Measurements from ENCODE around the gene UTP18. TPM values are rescaled to one million over a fixed set of nuclear protein-coding genes. Genes with fewer than 3 reads are reported as not detected.

UTP18 gene
- total and polyA plus RNA-seq, 2 of the 13 experiments (the other 11 are each of a cell fraction or from before 2014, with no cell fraction given): 35.2 to 104 TPM

DNA sequence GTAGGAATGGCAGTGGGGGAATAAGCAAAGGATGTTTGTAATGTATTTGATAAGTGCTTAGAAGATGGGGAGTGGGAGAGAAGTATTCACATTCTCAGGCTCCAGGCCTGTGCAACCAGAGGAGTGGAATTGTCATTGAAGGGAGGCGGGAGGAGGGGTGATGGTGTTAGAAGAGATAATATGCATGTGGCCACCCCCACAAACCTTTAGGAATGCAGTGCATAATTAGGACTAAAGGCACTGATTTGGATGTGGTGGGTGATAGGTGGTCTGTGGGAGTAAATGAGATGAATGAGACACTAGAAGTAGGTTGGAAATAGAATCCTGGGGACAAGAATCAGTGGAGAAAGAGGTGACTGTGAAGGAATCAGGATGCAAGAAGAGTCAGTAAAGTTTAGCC is 27.1 kb downstream of the UTP18 start:
- Histone ChIP-seq H3K27me3 (ENCODE audit: control insufficient read depth in 1 of 2, insufficient read depth in 2 of 2, low read length in 2 of 2) (no peaks in the 10 kb centered on the region), H3K4me1 (ENCODE audit: insufficient read depth, low read length) (no peaks in the 10 kb centered on the region), H3K79me2 (ENCODE audit: insufficient read depth, low read length) (no peaks in the 10 kb centered on the region), H3K36me3 (replicated peaks in 1 of 2; ENCODE audit: control insufficient read depth in 1 of 2, insufficient read depth in 2 of 2, low read length in 2 of 2) (peaks cover 25 to 82% of the 10 kb centered on the region in 2 experiments), H3K9me3 (ENCODE audit: low read length) (no peaks in the 10 kb centered on the region), H2AFZ (ENCODE audit: low read length) (no peak overlapping the region), H3K9ac (ENCODE audit: insufficient read depth, low read depth, low read length) (no peak overlapping the region), H4K20me1 (ENCODE audit: insufficient read depth, low read length) (no peaks in the 10 kb centered on the region), H3K27ac (ENCODE audit: extremely low read length, insufficient read depth, low read length) (no peak overlapping the region), H3K4me2 (ENCODE audit: low read depth, low read length) (no peak overlapping the region), H3K4me3 (replicated peaks in 1 of 3; ENCODE audit: insufficient read depth in 1 of 3, low read depth in 2 of 3, low read length in 3 of 3) (no peak overlapping the region)
- ChIA-PET POLR2A (no interaction called here), CTCF (ENCODE audit: low intra/inter-chr PET ratio, low total read pairs) (no interaction called here)
- no peak for TF ChIP-seq CBX5 (CRISPR knock-in tag; IDR thresholded peaks at IDR 0.05; ENCODE audit: borderline replicate concordance)
- no peak for TF ChIP-seq ZNF570 (CRISPR knock-in tag; IDR thresholded peaks at IDR 0.05; ENCODE audit: borderline replicate concordance)
- TF ChIP-seq ZMAT3 (CRISPR knock-in tag; conservative IDR thresholded peaks at IDR 0.05): no peak
- TF ChIP-seq ZNF530 (CRISPR knock-in tag; IDR thresholded peaks at IDR 0.05; ENCODE audit: low read depth): no peak
- TF ChIP-seq MAFG (CRISPR knock-in tag; IDR thresholded peaks at IDR 0.05): no peak
- no peak for TF ChIP-seq ZNF431 (CRISPR knock-in tag; IDR thresholded peaks at IDR 0.05; ENCODE audit: borderline replicate concordance, low read depth)
- TF ChIP-seq PATZ1 (CRISPR knock-in tag; IDR thresholded peaks at IDR 0.05): no peak
- TF ChIP-seq FIP1L1 (IDR thresholded peaks at IDR 0.05; ENCODE audit: borderline replicate concordance, insufficient read depth, low read depth, low read length): no peak
- TF ChIP-seq NR2F1 (CRISPR knock-in tag; IDR thresholded peaks at IDR 0.05): no peak
- no peak for TF ChIP-seq ZNF546 (CRISPR knock-in tag; conservative IDR thresholded peaks at IDR 0.05)
- no peak for TF ChIP-seq PHF5A (CRISPR knock-in tag; IDR thresholded peaks at IDR 0.05; ENCODE audit: low read depth, unreplicated experiment)
- no peak for TF ChIP-seq TRIM24 (CRISPR knock-in tag; IDR thresholded peaks at IDR 0.05)
- no peak for TF ChIP-seq FOXP1 (IDR thresholded peaks at IDR 0.05)
- TF ChIP-seq FOXP1 (CRISPR knock-in tag; IDR thresholded peaks at IDR 0.05): no peak
- no peak for TF ChIP-seq ZNF670 (CRISPR knock-in tag; IDR thresholded peaks at IDR 0.05; ENCODE audit: borderline replicate concordance)
- TF ChIP-seq ZNF160 (CRISPR knock-in tag; IDR thresholded peaks at IDR 0.05): no peak
- TF ChIP-seq GRHL1 (CRISPR knock-in tag; conservative IDR thresholded peaks at IDR 0.05): no peak
- 98% methylated on average over 1 of the region's 1 CpG for WGBS (ENCODE audit: low lambda C conversion rate)
- no peak for FAIRE-seq
- no peak for DNase-seq (ENCODE audit: low spot score)
- in situ Hi-C loops (cut with HindIII; ENCODE audit: extremely low pct_ligation_motif_present, low pct_unique_long_range_greater_than_20kb) (no loop called here), intact Hi-C loops (cut with micrococcal nuclease; ENCODE audit: unreplicated experiment) (no loop called here)
- no TSS peak for BruUV-seq (replicated peaks)
- no peak for ATAC-seq

All from HepG2 (cell line).